CD4-positive, alpha-beta T cell (primary cell): ENCODE measurements around the gene HM13. TPM values are rescaled to one million over a fixed set of nuclear protein-coding genes. Genes with fewer than 3 reads are reported as not detected.

Source experiments
- ATAC-seq: fragments of 200-7000 bp; cut with Tn5 transposase; one replicate; pipeline ENCODE4 v1.10.0; 2022; ENCODE audit warnings: mild to moderate bottlenecking; ENCODE audit not compliant: poor library complexity
- CTCF ChIA-PET: fragments of 350-600 bp; sonication (Branson Sonifier 250); formaldehyde crosslinking; loops from one replicate; lab custom pipeline; 2021; ENCODE audit warnings: antibody characterized with exemption, inconsistent platforms; lab: Charles Lee
- POLR2A ChIA-PET: fragments of 350-600 bp; sonication (Branson Sonifier 250); formaldehyde crosslinking; loops from one replicate; lab custom pipeline; 2021; ENCODE audit warnings: antibody characterized with exemption, inconsistent platforms; lab: Charles Lee
- DNase-seq, 14 experiments: peaks; one replicate each; pipeline ENCODE4 v3.0.0-alpha.2; 2013 to 2020; ENCODE audit warnings: mixed read lengths in 2 of 14
- H3K27ac ChIP-seq, 2 donors: one replicate each; pipeline versions ENCODE4 v1.5.1 to v1.7.0; 2013; ENCODE audit warnings: low read length in 2 of 2, low read depth in 1 of 2, mild to moderate bottlenecking in 1 of 2
- H3K27me3 ChIP-seq, 2 experiments: 1 replicate in 1 of 2; 2 replicates in 1 of 2; pipeline versions ENCODE4 v1.6.1 to v1.7.0; 2013; ENCODE audit warnings: low read length in 2 of 2, control low read depth in 1 of 2, mild to moderate bottlenecking in 1 of 2, moderate library complexity in 1 of 2; ENCODE audit not compliant: insufficient read depth in 2 of 2, control insufficient read depth in 1 of 2
- H3K36me3 ChIP-seq: one replicate; pipeline ENCODE4 v1.6.1; 2013; ENCODE audit warnings: low read length, control low read depth; ENCODE audit not compliant: insufficient read depth
- H3K4me1 ChIP-seq: one replicate; pipeline ENCODE4 v1.6.1; 2013; ENCODE audit warnings: low read length, control low read depth; ENCODE audit not compliant: insufficient read depth
- H3K4me3 ChIP-seq: one replicate; pipeline ENCODE4 v1.5.1; 2013; ENCODE audit warnings: mild to moderate bottlenecking, low read length, moderate library complexity
- H3K9me3 ChIP-seq, 2 experiments: 1 replicate in 1 of 2; 2 replicates in 1 of 2; pipeline versions ENCODE4 v1.6.1 to v1.7.0; 2013; ENCODE audit warnings: low read length in 2 of 2, mild to moderate bottlenecking in 2 of 2, control low read depth in 1 of 2, moderate library complexity in 1 of 2; ENCODE audit not compliant: control insufficient read depth in 1 of 2, insufficient read depth in 1 of 2
- H3K27ac Mint-ChIP-seq: one replicate; pipeline ENCODE4 v1.8.0; 2020; ENCODE audit warnings: mixed read lengths
- H3K27me3 Mint-ChIP-seq: one replicate; pipeline ENCODE4 v1.8.0; 2021; ENCODE audit warnings: mixed read lengths
- H3K36me3 Mint-ChIP-seq: one replicate; pipeline ENCODE4 v1.8.0; 2021; ENCODE audit warnings: low read depth, mixed read lengths
- H3K4me1 Mint-ChIP-seq: one replicate; pipeline ENCODE4 v1.8.0; 2021; ENCODE audit warnings: low read depth, mixed read lengths
- H3K4me3 Mint-ChIP-seq: one replicate; pipeline ENCODE4 v1.8.0; 2020; ENCODE audit warnings: mild to moderate bottlenecking, mixed read lengths
- H3K9me3 Mint-ChIP-seq: one replicate; pipeline ENCODE4 v1.8.0; 2020; ENCODE audit warnings: mixed read lengths
- CTCF ChIP-seq: fragments of 200-600 bp; IDR thresholded peaks from one replicate; pipeline ENCODE4 v1.8.0; 2022; ENCODE audit warnings: antibody characterized with exemption, mild to moderate bottlenecking
- intact Hi-C, 2 experiments: fragments of 100-400 bp; cut with DNase I in 1 of 2; cut with micrococcal nuclease in 1 of 2; formaldehyde crosslinking; loops; one replicate each; pipeline versions ENCODE4 v1.15.1 to v1.9.0; 2023 to 2025; cut with DNase I, micrococcal nuclease
- total RNA-seq, 174 experiments: library from RNA in 2 of 174; stranded (reverse) in 2 of 174; gene quantifications; one replicate each; pipeline ENCODE4 v1.2.3 and lab custom pipeline; 2021 to 2026

HM13 gene
- total RNA-seq, 2 experiments from 2014 or later, result 97.8 to 113 TPM

GRCh38 chr20:31576751-31577150 is 62.5 kb downstream of the HM13 start:
- ChIA-PET POLR2A (interaction anchor here (1.9 kb wide), 1 partner anchor 28 kb away, joined by 7 read pairs; the partner anchor contains the start of gene ID1), CTCF (interaction anchor here (16.9 kb wide), 1 partner anchor 34 kb away, joined by 347 read pairs; no protein-coding TSS in a partner anchor)
- intact Hi-C loops, result no loop called here

DNA sequence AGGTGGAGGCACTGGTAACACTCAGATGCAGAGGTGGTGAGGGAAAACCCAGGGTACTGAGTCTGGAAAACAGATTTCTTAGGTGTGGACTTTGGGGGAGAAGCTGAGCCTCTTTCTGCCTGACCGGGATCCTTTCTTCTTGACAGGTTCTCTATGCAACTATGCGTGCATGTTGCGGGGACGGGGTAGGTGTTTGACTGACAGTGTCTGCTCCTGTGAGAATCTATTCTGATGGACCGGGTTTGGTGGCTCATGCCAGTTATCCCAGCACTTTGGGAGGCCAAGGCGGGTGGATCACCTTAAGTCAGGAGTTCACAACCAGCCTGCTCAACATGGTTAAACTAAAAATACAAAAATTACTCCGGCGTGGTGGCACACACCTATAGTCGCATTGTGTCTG is 63.0 kb downstream of the HM13 start:
- H3K27me3 Mint-ChIP-seq, result no peaks in the 10 kb centered on the region
- Histone ChIP-seq H3K9me3 (no peaks in the 10 kb centered on the region), H3K36me3 (no peaks in the 10 kb centered on the region), H3K4me3 (no peak overlapping the region), H3K4me1 (peaks cover 17% of the 10 kb centered on the region), H3K27me3 (no peaks in the 10 kb centered on the region), H3K27ac (no peak overlapping the region)
- ATAC-seq (no peak), DNase-seq (no peak)
- H3K27ac Mint-ChIP-seq, result peak overlapping the region; percentile 39
- no peaks in the 10 kb centered on the region for H3K9me3 Mint-ChIP-seq
- intact Hi-C loops, result no loop called here
- peaks cover 23% of the 10 kb centered on the region for H3K4me1 Mint-ChIP-seq
- ChIA-PET CTCF (interaction anchor here (16.9 kb wide), 1 partner anchor 34 kb away, joined by 347 read pairs; no protein-coding TSS in a partner anchor), POLR2A (interaction anchor here (1.1 to 1.9 kb wide), 2 partner anchors 28 to 35 kb away, joined by 3 to 7 read pairs; partner anchors contain the start of gene ID1)
- H3K36me3 Mint-ChIP-seq, result peaks cover 3% of the 10 kb centered on the region
- no peak for TF ChIP-seq CTCF
- H3K4me3 Mint-ChIP-seq, result peak overlapping the region; percentile 64

More at GRCh38 chr20:31576751-31577150, 62.5 kb downstream of the HM13 start:
- TF ChIP-seq CTCF, result no peak
- Mint-ChIP-seq H3K4me3 (no peak overlapping the region), H3K36me3 (peaks cover 3% of the 10 kb centered on the region), H3K9me3 (no peaks in the 10 kb centered on the region), H3K27me3 (no peaks in the 10 kb centered on the region), H3K4me1 (peaks cover 26% of the 10 kb centered on the region), H3K27ac (no peak overlapping the region)
- Histone ChIP-seq H3K27me3 (no peaks in the 10 kb centered on the region), H3K4me1 (peaks cover 20% of the 10 kb centered on the region), H3K9me3 (no peaks in the 10 kb centered on the region), H3K27ac (no peak overlapping the region), H3K4me3 (no peak overlapping the region), H3K36me3 (no peaks in the 10 kb centered on the region)
- ATAC-seq (no peak), DNase-seq (no peak)

DNA sequence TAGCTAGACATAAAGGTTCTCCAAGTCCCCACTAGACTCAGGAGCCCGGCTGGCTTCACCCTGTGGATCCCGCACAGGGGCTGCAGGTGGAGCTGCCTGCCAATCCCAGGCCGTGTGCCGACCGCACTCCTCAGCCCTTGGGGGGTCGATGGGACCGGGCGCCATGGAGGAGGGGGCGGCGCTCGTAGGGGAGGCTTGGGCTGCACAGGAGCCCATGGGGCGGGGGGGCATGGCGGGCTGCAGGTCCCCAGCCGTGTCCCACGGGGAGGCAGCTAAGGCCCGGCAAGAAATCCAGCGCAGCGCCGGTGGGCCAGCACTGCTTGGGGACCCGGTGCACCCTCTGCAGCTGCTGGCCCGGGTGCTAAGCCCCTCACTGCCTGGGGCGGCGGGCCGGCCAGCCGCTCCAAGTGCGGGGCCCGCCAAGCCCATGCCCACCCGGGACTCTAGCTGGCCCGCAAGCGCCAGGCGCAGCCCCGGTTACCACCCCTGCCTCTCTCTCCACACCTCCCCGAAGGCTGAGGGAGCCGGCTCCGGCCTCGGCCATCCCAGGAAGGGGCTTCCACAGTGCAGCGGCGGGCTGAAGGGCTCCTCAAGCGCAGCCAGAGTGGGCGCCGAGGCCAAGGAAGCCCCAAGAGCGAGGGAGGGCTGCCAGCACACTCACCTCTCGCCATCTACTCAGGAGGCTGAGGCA is 64.4 kb downstream of the HM13 start:
- intact Hi-C loops, result no loop called here
- H3K27ac Mint-ChIP-seq, result no peak overlapping the region
- peaks cover 16% of the 10 kb centered on the region for H3K4me1 Mint-ChIP-seq
- Histone ChIP-seq H3K9me3 (no peaks in the 10 kb centered on the region), H3K27me3 (no peaks in the 10 kb centered on the region), H3K4me3 (no peak overlapping the region), H3K4me1 (peaks cover 6% of the 10 kb centered on the region), H3K27ac (no peak overlapping the region), H3K36me3 (no peaks in the 10 kb centered on the region)
- H3K9me3 Mint-ChIP-seq, result no peaks in the 10 kb centered on the region
- DNase-seq (no peak), ATAC-seq (no peak)
- ChIA-PET POLR2A (interaction anchor here (1.1 to 1.9 kb wide), 2 partner anchors 26 to 34 kb away, joined by 3 to 7 read pairs; partner anchors contain the start of gene ID1), CTCF (interaction anchor here (16.9 kb wide), 1 partner anchor 32 kb away, joined by 347 read pairs; no protein-coding TSS in a partner anchor)
- no peak for TF ChIP-seq CTCF
- no peaks in the 10 kb centered on the region for H3K27me3 Mint-ChIP-seq
- H3K4me3 Mint-ChIP-seq, result no peak overlapping the region
- H3K36me3 Mint-ChIP-seq, result no peaks in the 10 kb centered on the region
